Suprapubic skin (tissue), 3 donors: ENCODE measurements around the gene NPTX1.

Experiments
- CTCF ChIP-seq, 2 donors: fragments of 200-600 bp in 1 of 2; fragments of 450-650 bp in 1 of 2; sonication (generic) in 1 of 2; IDR thresholded peaks; one replicate each; pipeline ENCODE4 v1.5.1; 2016 to 2019; ENCODE audit warnings: antibody characterized with exemption in 2 of 2, mild to moderate bottlenecking in 1 of 2, moderate library complexity in 1 of 2
- POLR2AphosphoS5 ChIP-seq, 3 donors: sonication (generic); formaldehyde crosslinking; IDR thresholded peaks; one replicate each; pipeline ENCODE4 v1.6.1; 2017; ENCODE audit warnings: antibody characterized with exemption in 3 of 3

- TF ChIP-seq POLR2AphosphoS5 (IDR thresholded peaks at IDR 0.05) (no peak), CTCF (IDR thresholded peaks at IDR 0.05) (no peak)
Measured at GRCh38 chr17:80475910-80476876, at the start of gene NPTX1.
